NCI-H2227 (cell line): ENCODE measurements around the gene MEGF9.
"Not testable (repeated sequence)": the region's sequence is repeated elsewhere in the genome, so short reads cannot be mapped to it uniquely, and the experiment has no call there.

Experiments used
- DNase-seq: peaks from one replicate; lab custom pipeline; 2025; ENCODE audit not compliant: unreplicated experiment; lab: John Stamatoyannopoulos, UW

MEGF9 gene

GRCh38 chr9:120714088-120714845 lies at the start of gene MEGF9:
TSS of gene MEGF9 (minus strand) at chr9:120714470. CDS start at chr9:120714358, 112 bp downstream.
- peak; percentile 95 for DNase-seq

DNA sequence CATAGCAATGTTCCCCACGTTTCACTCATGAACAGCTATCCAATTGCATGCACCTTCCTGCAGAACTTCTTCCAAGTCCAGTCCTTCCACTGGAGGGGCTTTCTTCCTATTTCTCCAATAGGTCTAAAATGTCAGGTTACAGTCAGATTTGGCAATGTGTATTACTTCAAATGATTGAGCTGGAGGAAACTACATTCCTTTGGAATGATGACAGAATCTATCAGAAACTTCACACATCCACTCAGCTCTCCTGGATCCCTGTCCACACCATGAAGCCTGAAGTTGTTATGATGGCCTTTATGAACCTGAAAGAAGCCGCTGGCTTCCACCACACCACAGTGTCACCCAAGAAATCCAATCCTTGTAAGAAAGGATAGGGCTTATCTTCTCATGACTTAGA lies 46.7 kb upstream of the MEGF9 start:
- DNase-seq, result no peak

- DNase-seq, result no peak
These were observed 45.6 kb upstream of the MEGF9 start for GRCh38 chr9:120759755-120760400.

- no peak for DNase-seq
These were observed 44.3 kb upstream of the MEGF9 start for GRCh38 chr9:120758544-120758943.

GRCh38 chr9:120757026-120757913 lies 43.0 kb upstream of the MEGF9 start:
- no peak for DNase-seq

GRCh38 chr9:120756531-120756930 lies 42.3 kb upstream of the MEGF9 start:
- no peak for DNase-seq

DNA sequence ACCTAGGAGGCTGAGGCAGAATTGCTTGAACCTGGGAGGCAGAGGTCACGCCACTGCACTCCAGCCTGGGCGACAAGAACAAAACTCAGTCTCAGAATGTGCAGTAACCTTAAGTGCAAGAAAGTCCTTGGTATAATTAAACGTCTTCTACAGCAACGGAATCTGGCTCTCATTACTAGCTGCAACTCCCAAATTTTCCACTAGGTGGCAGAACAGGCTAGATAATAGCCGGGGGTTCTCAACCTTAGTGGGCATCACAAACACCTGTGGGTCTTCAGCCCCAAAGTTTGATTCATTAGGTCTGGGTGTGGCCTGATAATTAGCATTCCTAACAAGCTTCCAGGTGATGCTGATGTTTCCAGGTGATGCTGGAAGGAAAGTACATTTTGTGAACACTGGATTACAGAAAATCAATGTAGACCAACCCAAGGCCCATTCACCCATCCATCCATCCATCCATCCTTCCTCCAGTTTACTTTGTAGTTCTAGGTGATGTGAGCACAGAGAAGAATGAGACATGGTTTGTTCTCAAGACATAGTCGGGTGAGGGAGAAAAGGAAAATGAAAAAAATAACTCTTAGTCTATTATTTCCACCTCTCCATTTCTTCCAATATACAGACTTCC lies 41.7 kb upstream of the MEGF9 start:
- peak; percentile 66 for DNase-seq

- DNase-seq, result no peak
These were observed 40.8 kb upstream of the MEGF9 start for GRCh38 chr9:120755044-120755443.

DNA sequence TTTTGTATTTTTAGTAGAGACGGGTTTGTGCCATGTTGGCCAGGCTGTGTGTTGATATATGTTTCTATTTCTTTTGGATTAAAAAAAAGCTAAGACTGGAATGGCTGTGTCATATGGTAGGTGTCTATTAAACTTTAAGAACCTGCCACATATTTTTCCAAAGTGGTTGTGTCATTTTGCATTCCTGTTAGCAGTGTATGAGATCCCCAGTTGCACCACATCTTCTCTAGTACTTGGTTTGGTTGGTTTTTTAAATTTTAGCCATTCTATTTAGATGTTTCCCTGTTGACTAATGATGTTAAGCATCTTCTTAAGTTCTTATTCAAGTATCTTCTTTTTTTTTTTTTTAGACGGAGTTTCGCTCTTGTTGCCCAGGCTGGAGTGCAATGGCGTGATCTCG lies 36.2 kb upstream of the MEGF9 start:
- no peak for DNase-seq

- DNase-seq, result not testable (repeated sequence)
These were observed 32.1 kb upstream of the MEGF9 start for GRCh38 chr9:120746366-120746765.

DNA sequence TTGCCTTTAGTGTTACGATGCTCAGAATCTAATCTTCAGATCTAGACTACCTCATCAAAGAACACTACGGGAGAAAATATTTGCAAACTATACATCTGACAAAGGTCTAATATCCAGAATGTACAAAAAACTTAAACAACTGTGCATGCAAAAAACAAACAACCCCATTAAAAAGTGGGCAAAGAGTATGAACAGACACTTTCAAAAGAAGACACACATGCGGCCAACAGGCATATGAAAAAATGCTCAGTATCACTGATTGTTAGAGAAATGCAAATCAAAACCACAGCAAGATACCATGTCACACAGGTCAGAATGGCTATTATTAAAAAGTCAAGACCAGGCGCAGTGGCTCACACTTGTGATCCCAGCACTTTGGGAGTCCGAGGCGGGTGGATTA lies 31.0 kb upstream of the MEGF9 start:
- DNase-seq, result no peak

DNA sequence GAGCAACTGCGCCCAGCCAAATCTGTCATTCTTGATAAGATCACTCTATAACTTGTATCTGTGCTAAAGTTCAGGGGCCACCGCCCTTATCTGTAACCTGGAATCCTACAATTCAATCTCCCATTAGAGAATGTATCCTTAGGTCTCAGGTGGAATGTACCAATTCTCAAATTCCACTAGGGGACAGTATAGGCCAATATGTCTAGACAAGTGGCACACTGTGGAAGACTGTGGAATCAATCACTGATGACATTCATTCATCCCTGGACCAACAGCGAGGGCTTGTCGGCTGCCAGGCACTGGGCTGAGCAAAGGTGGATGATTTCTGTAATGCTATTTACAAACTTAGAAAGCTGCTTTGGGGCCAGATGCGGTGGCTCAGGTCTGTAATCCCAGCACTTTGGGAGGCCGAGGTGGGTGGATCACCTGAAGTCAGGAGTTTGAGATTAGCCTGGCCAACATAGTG lies 28.7 kb upstream of the MEGF9 start:
- DNase-seq, result peak; percentile 51

GRCh38 chr9:120741701-120742100 lies 27.4 kb upstream of the MEGF9 start:
- DNase-seq, result no peak

- DNase-seq, result no peak
These were observed 26.9 kb upstream of the MEGF9 start for GRCh38 chr9:120741191-120741590.

DNA sequence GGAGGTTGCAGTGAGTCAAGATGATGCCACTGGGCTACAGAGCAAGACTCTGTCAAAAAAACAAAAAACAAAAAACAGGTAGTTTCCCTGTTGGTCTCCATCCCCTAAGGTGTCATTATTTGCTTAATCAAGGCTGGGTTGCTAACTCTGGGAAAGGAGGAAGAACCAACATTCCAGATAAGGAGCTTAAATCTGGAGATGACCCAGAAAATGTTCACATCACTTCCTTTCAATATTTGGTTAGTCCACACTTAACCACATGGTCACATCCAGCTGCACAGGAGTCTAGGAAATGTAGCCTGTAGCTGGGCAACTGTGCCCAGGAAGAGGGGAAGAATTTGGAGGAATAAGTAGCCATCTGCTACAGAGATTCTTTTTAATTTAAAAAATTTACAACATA lies 25.9 kb upstream of the MEGF9 start:
- no peak for DNase-seq

DNA sequence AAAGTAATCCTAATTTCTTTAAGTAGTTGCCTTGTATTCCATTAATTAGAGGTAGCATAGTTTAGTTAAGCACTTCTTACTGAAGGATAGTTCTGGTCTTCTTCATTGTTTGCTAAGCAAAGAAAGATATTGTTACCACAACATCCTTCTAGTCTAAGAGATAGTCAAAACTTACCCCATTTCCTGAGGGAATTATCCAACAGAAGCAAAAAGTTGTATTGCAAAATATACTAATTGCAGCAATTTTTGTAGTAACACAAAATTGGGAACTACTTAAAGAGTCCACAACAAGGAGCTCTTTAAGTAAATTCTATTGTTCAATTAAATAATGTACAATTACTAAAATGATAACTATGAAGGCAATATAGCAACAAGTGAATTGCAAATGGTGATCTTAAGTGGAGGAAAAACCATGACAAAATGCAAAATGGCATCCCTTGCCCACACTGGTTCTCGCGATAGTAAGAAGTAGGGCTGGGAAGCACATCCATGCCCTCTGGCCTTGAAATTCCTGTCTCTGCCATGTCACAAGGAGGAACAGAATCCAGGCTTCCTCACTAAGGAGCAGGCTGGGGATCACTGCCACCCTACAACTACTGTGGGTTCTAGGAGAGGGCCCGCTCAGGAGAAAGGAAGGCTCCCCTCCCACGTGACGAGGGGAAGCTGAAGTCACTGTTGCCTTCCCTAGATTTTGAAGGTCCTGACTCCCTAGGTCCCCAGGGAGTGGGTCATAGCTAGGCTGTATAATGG lies 23.3 kb upstream of the MEGF9 start:
- DNase-seq, result no peak

DNA sequence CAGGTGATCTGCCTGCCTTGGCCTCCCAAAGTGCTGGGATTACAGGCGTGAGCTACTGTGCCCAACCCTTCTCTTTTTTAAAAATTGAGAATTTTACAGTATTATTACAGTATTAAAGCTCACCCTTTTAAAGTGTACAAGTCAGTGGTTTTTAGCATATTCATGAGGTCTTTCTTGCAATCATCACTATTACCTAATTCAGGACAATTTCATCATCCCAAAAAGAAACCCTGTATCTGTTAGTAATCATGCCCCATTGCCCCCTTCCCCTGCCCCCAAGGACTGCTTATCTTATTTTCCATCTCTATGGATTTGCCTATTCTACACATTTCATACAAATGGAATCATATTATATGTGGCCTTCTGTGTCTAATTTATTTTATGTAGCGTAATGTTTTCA lies 22.6 kb upstream of the MEGF9 start:
- no peak for DNase-seq

- DNase-seq, result no peak
These were observed 21.3 kb upstream of the MEGF9 start for GRCh38 chr9:120735415-120736126.

- no peak for DNase-seq
These were observed 20.5 kb upstream of the MEGF9 start for GRCh38 chr9:120734607-120735410.
